K562 (cell line): ENCODE results near the gene CLCA1. TPM values are rescaled to one million over a fixed set of nuclear protein-coding genes. Genes with fewer than 3 reads are reported as not detected.
A peak's percentile ranks its signal among the peaks of the same experiment; 100 is the strongest.

Source experiments
- ATAC-seq: fragments of 200-7000 bp; cut with Tn5 transposase; 3 replicates; pipeline ENCODE4 v1.9.1; 2020; ENCODE audit warnings: moderate library complexity
- BruUV-seq: library from RNA; stranded (reverse); fragments of 400-500 nt; replicated peaks from 2 replicates; lab custom pipeline; 2021; lab: Mats Ljungman, UMichigan
- CTCF ChIA-PET: fragments of 300-600 bp; formaldehyde crosslinking; extraction: SDS; loops from one replicate; lab custom pipeline; 2021; ENCODE audit warnings: low intra/inter-chr PET ratio; lab: Yijun Ruan, JAX
- POLR2A ChIA-PET: fragments of 300-600, 350-650 bp; sonication (Branson Sonifier 250); formaldehyde crosslinking; extraction: SDS; loops from one replicate; lab custom pipeline; 2021; ENCODE audit warnings: antibody characterized with exemption, inconsistent platforms; lab: Yijun Ruan, JAX
- DNase-seq, 4 experiments: peaks; one replicate each; pipeline versions ENCODE4 v3.0.0 to v3.0.0-alpha.2; 2011 to 2018; ENCODE audit warnings: low spot score in 3 of 4, mixed read lengths in 3 of 4; ENCODE audit errors: extremely low read depth in 1 of 4
- FAIRE-seq: peaks from 2 replicates; lab custom pipeline; 2011; peaks lifted over from hg19 to GRCh38; lab: Jason Lieb, UNC
- H2AFZ ChIP-seq: 2 replicates; pipeline ENCODE4 v1.6.0; 2011; ENCODE audit warnings: low read depth, low read length, control low read depth, inconsistent platforms
- H3K27ac ChIP-seq: fragments of 200-600 bp; 3 replicates; pipeline ENCODE4 v1.8.0; 2011; ENCODE audit warnings: low read depth, mild to moderate bottlenecking, control low read depth, inconsistent platforms, low read length, moderate library complexity, mixed read lengths; ENCODE audit errors: extremely low read depth
- H3K27me3 ChIP-seq, 2 experiments: fragments of 300-600 bp in 1 of 2; 2 replicates in 1 of 2; 3 replicates in 1 of 2; pipeline versions ENCODE4 v1.6.0 to v1.8.0; 2011; ENCODE audit warnings: inconsistent platforms in 2 of 2, low read length in 2 of 2, mild to moderate bottlenecking in 1 of 2, mixed read lengths in 1 of 2, moderate library complexity in 1 of 2; ENCODE audit not compliant: control insufficient read depth in 2 of 2, insufficient read depth in 2 of 2
- H3K36me3 ChIP-seq: fragments of 300-600 bp; 3 replicates; pipeline ENCODE4 v1.8.0; 2011; ENCODE audit warnings: mild to moderate bottlenecking, low read length, inconsistent platforms; ENCODE audit not compliant: control insufficient read depth, insufficient read depth
- H3K4me1 ChIP-seq, 2 experiments: fragments of 200-600 bp in 1 of 2; replicated peaks in 1 of 2; 2 replicates in 1 of 2; 3 replicates in 1 of 2; pipeline versions ENCODE4 v1.5.1 to v1.8.0; 2011; ENCODE audit warnings: inconsistent platforms in 2 of 2, low read length in 2 of 2, mild to moderate bottlenecking in 1 of 2, mixed read lengths in 1 of 2, moderate library complexity in 1 of 2; ENCODE audit not compliant: control insufficient read depth in 2 of 2, insufficient read depth in 2 of 2
- H3K4me2 ChIP-seq: 2 replicates; pipeline ENCODE4 v1.6.1; 2011; ENCODE audit warnings: low read length, control low read depth, inconsistent platforms, mixed read lengths; ENCODE audit not compliant: insufficient read depth
- H3K4me3 ChIP-seq: fragments of 200-600 bp; sonication (generic), shearing (Covaris generic); 2 replicates; pipeline ENCODE4 v1.5.1; 2016; ENCODE audit warnings: control low read depth, inconsistent platforms
- H3K79me2 ChIP-seq: fragments of 200-600 bp; 3 replicates; pipeline ENCODE4 v1.8.0; 2011; ENCODE audit warnings: low read length, inconsistent platforms; ENCODE audit not compliant: control insufficient read depth, insufficient read depth
- H3K9ac ChIP-seq, 2 experiments: 2 replicates each; pipeline versions ENCODE4 v1.6.0 to v1.6.1; 2011; ENCODE audit warnings: low read depth in 2 of 2, low read length in 2 of 2, control low read depth in 1 of 2, inconsistent platforms in 1 of 2, mild to moderate bottlenecking in 1 of 2, mixed read lengths in 1 of 2; ENCODE audit not compliant: insufficient read depth in 1 of 2
- H3K9me1 ChIP-seq: one replicate; pipeline ENCODE4 v1.6.0; 2011; ENCODE audit warnings: inconsistent platforms, mild to moderate bottlenecking, low read length, moderate library complexity; ENCODE audit not compliant: control insufficient read depth, insufficient read depth
- H3K9me3 ChIP-seq: replicated peaks from 2 replicates; pipeline ENCODE4 v1.5.1; 2011; ENCODE audit warnings: low read depth, low read length, inconsistent platforms; ENCODE audit not compliant: control insufficient read depth, insufficient read depth
- H4K20me1 ChIP-seq: replicated peaks from 2 replicates; pipeline ENCODE4 v1.6.1; 2011; ENCODE audit warnings: low read length, inconsistent platforms, mixed read lengths; ENCODE audit not compliant: control insufficient read depth, insufficient read depth
- TEAD4 ChIP-seq, 2 experiments: sonication (generic) in 1 of 2; formaldehyde crosslinking in 1 of 2; IDR thresholded peaks; 2 replicates each; pipeline versions ENCODE4 v1.6.1 to v1.8.0; 2012 to 2022; ENCODE audit warnings: borderline replicate concordance in 1 of 2, inconsistent platforms in 1 of 2, low read length in 1 of 2, mild to moderate bottlenecking in 1 of 2, missing genetic modification reagents in 1 of 2
- WGBS: fragments of 100-300 bp; shearing (Covaris generic); methylation state at CpG from one replicate; pipeline ENCODE4 v1.1.6; 2016; ENCODE audit warnings: low coverage, mixed read lengths; ENCODE audit not compliant: insufficient coverage; ENCODE audit errors: missing lambda C conversion rate; 5-methylcytosine and 5-hydroxymethylcytosine counted together
- in situ Hi-C: fragments of 300-500 bp; cut with MboI; formaldehyde crosslinking; loops from 4 replicates; pipeline ENCODE4 v1.15.0; 2018; ENCODE audit warnings: inconsistent platforms, mixed read lengths
- intact Hi-C: fragments of 100-400 bp; cut with micrococcal nuclease; formaldehyde crosslinking; loops from 2 replicates; pipeline ENCODE4 v1.14.2; 2022
- polyA plus RNA-seq, 8 experiments: library from polyadenylated mRNA; depleted of rRNA in 4 of 8; stranded (reverse) in 5 of 8; unstranded in 3 of 8; fragments of >200 nt; fragmentation: Nextera tagmentation in 2 of 8; fragmentation: Illumina TruSeq in 1 of 8; extraction: Ambion mirVana in 2 of 8; extraction: Trizol in 1 of 8; gene quantifications; 2 replicates each; pipeline versions ENCODE4 v1.2.1 to v1.2.3, GENCODE V29; 2011 to 2014; ENCODE audit warnings: inconsistent platforms in 1 of 8, missing spikeins in 1 of 8
- total RNA-seq, 7 experiments: library from RNA; depleted of rRNA in 6 of 7; stranded (reverse); fragments of >200 nt in 6 of 7; fragmentation: Illumina TruSeq in 2 of 7; extraction: Trizol in 2 of 7; gene quantifications; 2 replicates each; pipeline versions ENCODE4 v1.2.1 to v1.2.3, GENCODE V29; 2011 to 2021; ENCODE audit warnings: low replicate concordance in 1 of 7
- TF ChIP-seq, protein P1 (sequence below): sonication (generic); formaldehyde crosslinking; IDR thresholded peaks from 2 replicates; pipeline ENCODE4 v1.5.0; 2020; ENCODE audit warnings: missing genetic modification reagents

CLCA1 gene
- total and polyA plus RNA-seq, 9 of the 15 experiments (the other 6 are each of a cell fraction or from before 2014, with no cell fraction given): 0.03 to 0.08 (median 0.04) TPM; not detected in 6

DNA sequence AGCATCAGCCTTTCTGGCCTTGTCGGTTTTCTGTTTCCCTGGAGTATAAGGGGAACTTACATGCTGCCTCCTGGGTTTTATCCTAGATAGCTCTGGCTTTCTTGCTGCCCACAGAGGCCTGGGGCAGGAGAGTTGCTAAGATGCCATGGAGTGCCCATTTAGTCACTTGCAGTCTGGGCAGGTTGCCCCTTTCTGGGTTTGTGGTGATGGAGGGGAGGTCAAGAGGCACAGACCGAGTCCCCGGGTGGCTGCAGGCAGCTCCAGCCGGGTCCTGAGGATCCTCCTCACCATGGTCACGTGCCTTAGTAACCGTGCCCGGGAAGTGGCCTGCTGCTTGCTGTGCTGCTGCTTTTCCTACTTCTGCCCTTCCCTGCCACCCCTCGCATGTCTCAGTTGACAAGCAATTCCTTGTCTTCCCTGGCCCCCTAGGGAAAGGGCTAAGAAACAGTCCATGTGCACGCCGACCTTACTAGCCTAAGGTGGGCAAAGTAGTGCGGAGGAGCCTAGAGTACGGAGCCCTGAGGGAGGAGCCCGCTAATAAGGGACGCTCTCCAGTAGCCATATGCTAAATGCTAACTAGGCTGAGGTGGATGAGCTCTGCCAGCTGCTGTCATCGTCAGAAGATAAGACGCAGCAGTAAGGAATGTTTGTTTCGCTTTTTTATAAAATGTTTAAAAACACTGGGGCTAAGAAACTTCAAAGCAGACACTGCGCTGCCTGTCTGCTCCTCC lies 34.8 kb downstream of the CLCA1 start:
- Histone ChIP-seq H3K4me2 (0 out of 2 replicates have a peak overlapping the region, but pooled peaks have one; percentile 33), H3K27me3 (peaks cover 14 to 23% of the 10 kb centered on the region in 2 experiments; a peak in 3 of 5 replicates), H3K9ac (no peak overlapping the region; a peak in 1 of 4 replicates), H3K36me3 (no peaks in the 10 kb centered on the region), H3K9me1 (no peaks in the 10 kb centered on the region), H4K20me1 (no peaks in the 10 kb centered on the region), H2AFZ (peak overlapping the region; percentile 33; the same call in 1 of the 2 replicates), H3K9me3 (no peaks in the 10 kb centered on the region; the same call in 1 of the 2 replicates), H3K79me2 (no peaks in the 10 kb centered on the region), H3K4me3 (no peak overlapping the region), H3K27ac (no peak overlapping the region), H3K4me1 (no peaks in the 10 kb centered on the region; a peak in 1 of 5 replicates)
- BruUV-seq: no TSS peak
- DNase-seq: peak in 1 of 4 experiments; percentile 7
- FAIRE-seq: no peak
- ATAC-seq: peak; percentile 51
- TF ChIP-seq, protein P1, sequence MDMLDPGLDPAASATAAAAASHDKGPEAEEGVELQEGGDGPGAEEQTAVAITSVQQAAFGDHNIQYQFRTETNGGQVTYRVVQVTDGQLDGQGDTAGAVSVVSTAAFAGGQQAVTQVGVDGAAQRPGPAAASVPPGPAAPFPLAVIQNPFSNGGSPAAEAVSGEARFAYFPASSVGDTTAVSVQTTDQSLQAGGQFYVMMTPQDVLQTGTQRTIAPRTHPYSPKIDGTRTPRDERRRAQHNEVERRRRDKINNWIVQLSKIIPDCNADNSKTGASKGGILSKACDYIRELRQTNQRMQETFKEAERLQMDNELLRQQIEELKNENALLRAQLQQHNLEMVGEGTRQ: peak; percentile 3; the same call in 1 of the 2 replicates
- TF ChIP-seq TEAD4 (IDR thresholded peaks at IDR 0.05; ENCODE audit: low read length) (no peak), TEAD4 (CRISPR knock-in tag; IDR thresholded peaks at IDR 0.05; ENCODE audit: borderline replicate concordance) (no peak)
- intact Hi-C loops (loop anchor here (5.0 kb wide), 1 partner anchor 249 kb away; no protein-coding TSS in a partner anchor), in situ Hi-C loops (loop anchor here (10.0 kb wide), 1 partner anchor 109 kb away; the partner anchor contains the start of gene ODF2L)
- CTCF ChIA-PET: interaction anchor here (0.7 kb wide), 1 partner anchor 32 kb away, joined by 3 read pairs; no protein-coding TSS in a partner anchor
- WGBS: 2% methylated on average over 18 of the region's 18 CpGs
- POLR2A ChIA-PET: interaction anchor here (1.5 kb wide), 1 partner anchor 201 kb away, joined by 5 read pairs; the partner anchor contains the start of gene SH3GLB1
